GM12878 (cell line): ENCODE results near the gene LTBP2. TPM values are rescaled to one million over a fixed set of nuclear protein-coding genes. Genes with fewer than 3 reads are reported as not detected.

Experiments used
- ATAC-seq: fragments of 200-7000 bp; cut with Tn5 transposase; 3 replicates; pipeline ENCODE4 v1.9.1; 2020; ENCODE audit warnings: mild to moderate bottlenecking, moderate library complexity
- BruUV-seq: library from RNA; stranded (reverse); fragments of 400-500 nt; replicated peaks from 2 replicates; lab custom pipeline; 2021; lab: Mats Ljungman, UMichigan
- CTCF ChIA-PET: fragments of 300-600 bp; sonication (Branson Sonifier 250); formaldehyde crosslinking; extraction: SDS; loops from one replicate; lab custom pipeline; 2021; ENCODE audit warnings: inconsistent platforms; lab: Yijun Ruan, JAX
- POLR2A ChIA-PET: fragments of 350-600 bp; formaldehyde crosslinking; extraction: SDS; loops from one replicate; lab custom pipeline; 2021; ENCODE audit warnings: inconsistent platforms; lab: Charles Lee
- RAD21 ChIA-PET: fragments of 300-600 bp; sonication (Branson Sonifier 250); formaldehyde crosslinking; loops from one replicate; lab custom pipeline; 2023; ENCODE audit warnings: antibody characterized with exemption; ENCODE audit not compliant: unreplicated experiment; lab: Charles Lee
- SMC1A ChIA-PET: fragments of 300-600 bp; sonication (Branson Sonifier 250); formaldehyde crosslinking; loops from one replicate; lab custom pipeline; 2023; ENCODE audit not compliant: unreplicated experiment, uncharacterized antibody; lab: Charles Lee
- DNase-seq: peaks from one replicate; pipeline ENCODE4 v3.0.0-alpha.2; 2011; ENCODE audit warnings: low read depth, low spot score
- FAIRE-seq: peaks from 3 replicates; lab custom pipeline; 2011; peaks lifted over from hg19 to GRCh38; lab: Jason Lieb, UNC
- H2AFZ ChIP-seq: 2 replicates; pipeline ENCODE4 v1.6.0; 2011; ENCODE audit warnings: low read depth, low read length, control low read depth; ENCODE audit not compliant: control insufficient read depth
- H3K27ac ChIP-seq: 2 replicates; pipeline ENCODE4 v1.5.1; 2011; ENCODE audit warnings: control low read depth; ENCODE audit not compliant: control insufficient read depth, insufficient read depth
- H3K27me3 ChIP-seq, 2 experiments: replicated peaks in 1 of 2; 2 replicates each; pipeline versions ENCODE4 v1.6.0 to v1.6.1; 2011; ENCODE audit warnings: low read length in 1 of 2; ENCODE audit not compliant: control insufficient read depth in 2 of 2, insufficient read depth in 2 of 2
- H3K36me3 ChIP-seq, 2 experiments: 2 replicates each; pipeline ENCODE4 v1.5.1; 2011; ENCODE audit warnings: low read length in 1 of 2; ENCODE audit not compliant: control insufficient read depth in 2 of 2, insufficient read depth in 2 of 2
- H3K4me1 ChIP-seq: 2 replicates; pipeline ENCODE4 v1.6.1; 2011; ENCODE audit warnings: mild to moderate bottlenecking, low read length, moderate library complexity, mixed read lengths; ENCODE audit not compliant: control insufficient read depth, insufficient read depth
- H3K4me2 ChIP-seq: 2 replicates; pipeline ENCODE4 v1.6.0; 2011; ENCODE audit warnings: control low read depth; ENCODE audit not compliant: control insufficient read depth, insufficient read depth
- H3K4me3 ChIP-seq: fragments of 200-600 bp; sonication (generic); 2 replicates; pipeline ENCODE4 v1.5.1; 2016
- H3K79me2 ChIP-seq: 2 replicates; pipeline ENCODE4 v1.6.0; 2011; ENCODE audit warnings: low read length; ENCODE audit not compliant: control insufficient read depth, insufficient read depth
- H3K9ac ChIP-seq: 2 replicates; pipeline ENCODE4 v1.8.0; 2011; ENCODE audit warnings: low read length, control low read depth, mixed read lengths; ENCODE audit not compliant: control insufficient read depth, insufficient read depth
- H3K9me3 ChIP-seq: replicated peaks from 3 replicates; pipeline ENCODE4 v1.5.1; 2011; ENCODE audit warnings: mild to moderate bottlenecking, low read length; ENCODE audit not compliant: control insufficient read depth, insufficient read depth
- H4K20me1 ChIP-seq: 2 replicates; pipeline ENCODE4 v1.6.0; 2011; ENCODE audit not compliant: control insufficient read depth, insufficient read depth
- CEBPB ChIP-seq, 2 experiments: fragments of 150-350 bp in 1 of 2; IDR thresholded peaks; 2 replicates each; pipeline ENCODE4 v1.6.1; 2012 to 2014; ENCODE audit warnings: low read depth in 2 of 2, low read length in 2 of 2, borderline replicate concordance in 1 of 2, inconsistent platforms in 1 of 2
- GATAD2B ChIP-seq: fragments of 450-650 bp; conservative IDR thresholded peaks from 2 replicates; pipeline ENCODE4 v1.6.1; 2017; ENCODE audit warnings: low read depth, mild to moderate bottlenecking, moderate library complexity
- IKZF1 ChIP-seq: fragments of 450-650 bp; conservative IDR thresholded peaks from 2 replicates; pipeline ENCODE4 v1.6.1; 2017; ENCODE audit warnings: antibody characterized with exemption, mild to moderate bottlenecking
- IKZF2 ChIP-seq, 2 experiments: fragments of 450-650 bp; IDR thresholded peaks; 2 replicates each; pipeline ENCODE4 v1.6.1; 2017; ENCODE audit warnings: mild to moderate bottlenecking in 2 of 2, moderate library complexity in 2 of 2
- LARP7 ChIP-seq: fragments of 450-650 bp; IDR thresholded peaks from 2 replicates; pipeline ENCODE4 v1.6.1; 2017; ENCODE audit warnings: mild to moderate bottlenecking
- MEF2B ChIP-seq: fragments of 450-650 bp; IDR thresholded peaks from 2 replicates; pipeline ENCODE4 v1.6.1; 2018; ENCODE audit warnings: mild to moderate bottlenecking, moderate library complexity; ENCODE audit not compliant: partially characterized antibody, poor library complexity, severe bottlenecking
- RUNX3 ChIP-seq: IDR thresholded peaks from 2 replicates; pipeline ENCODE4 v1.6.1; 2012; ENCODE audit warnings: low read length, inconsistent platforms
- SIX5 ChIP-seq: IDR thresholded peaks from 2 replicates; pipeline ENCODE4 v1.6.1; 2011; ENCODE audit warnings: mild to moderate bottlenecking, low read depth, low read length, moderate library complexity; ENCODE audit not compliant: severe bottlenecking
- WRNIP1 ChIP-seq: IDR thresholded peaks from 2 replicates; pipeline ENCODE4 v1.6.1; 2011; ENCODE audit warnings: low read depth, low read length, improper control_type of control experiment, borderline replicate concordance
- YY1 ChIP-seq: IDR thresholded peaks from 2 replicates; pipeline ENCODE4 v1.6.1; 2011; ENCODE audit warnings: low read depth, mild to moderate bottlenecking, low read length
- WGBS: methylation state at CpG from one replicate; pipeline ENCODE4 v1.1.6; 2016; ENCODE audit warnings: low lambda C conversion rate; ENCODE audit not compliant: insufficient replicate concordance, insufficient coverage; ENCODE audit errors: missing lambda C conversion rate; 5-methylcytosine and 5-hydroxymethylcytosine counted together
- in situ Hi-C: fragments of 300-500 bp; cut with MboI; formaldehyde crosslinking; loops from 9 replicates; pipeline ENCODE4 v1.14.3; 2018; ENCODE audit warnings: mixed read lengths
- intact Hi-C: fragments of 100-400 bp; cut with micrococcal nuclease; formaldehyde crosslinking; loops from one replicate; pipeline ENCODE4 v1.14.2; 2022; ENCODE audit not compliant: unreplicated experiment
- polyA plus RNA-seq, 11 experiments: library from polyadenylated mRNA; depleted of rRNA in 4 of 11; unstranded in 6 of 11; stranded (reverse) in 5 of 11; fragments of >200 nt; fragmentation: Nextera tagmentation in 4 of 11; fragmentation: Illumina TruSeq in 1 of 11; extraction: Ambion mirVana in 4 of 11; extraction: Trizol in 1 of 11; gene quantifications; 1 replicate in 1 of 11; 2 replicates in 10 of 11; pipeline versions ENCODE4 v1.2.1 to v1.2.3, GENCODE V29; 2011 to 2016; ENCODE audit warnings: inconsistent platforms in 2 of 11, missing spikeins in 2 of 11, low read depth in 1 of 11
- total RNA-seq, 4 experiments: library from RNA; depleted of rRNA in 3 of 4; stranded (reverse); fragments of >200 nt in 3 of 4; fragmentation: Illumina TruSeq in 1 of 4; extraction: Trizol in 1 of 4; gene quantifications; 2 replicates each; pipeline versions ENCODE4 v1.2.1 to v1.2.3, GENCODE V29; 2013 to 2021
- TF ChIP-seq, protein P1 (sequence below): IDR thresholded peaks from 2 replicates; pipeline ENCODE4 v1.6.1; 2011; ENCODE audit warnings: mild to moderate bottlenecking, low read depth, low read length, moderate library complexity; ENCODE audit not compliant: insufficient replicate concordance

Gene LTBP2
- total and polyA plus RNA-seq, 10 of the 15 experiments (the other 5 are each of a cell fraction or from before 2014, with no cell fraction given): 0.03 to 0.23 (median 0.06) TPM; not detected in 1

DNA sequence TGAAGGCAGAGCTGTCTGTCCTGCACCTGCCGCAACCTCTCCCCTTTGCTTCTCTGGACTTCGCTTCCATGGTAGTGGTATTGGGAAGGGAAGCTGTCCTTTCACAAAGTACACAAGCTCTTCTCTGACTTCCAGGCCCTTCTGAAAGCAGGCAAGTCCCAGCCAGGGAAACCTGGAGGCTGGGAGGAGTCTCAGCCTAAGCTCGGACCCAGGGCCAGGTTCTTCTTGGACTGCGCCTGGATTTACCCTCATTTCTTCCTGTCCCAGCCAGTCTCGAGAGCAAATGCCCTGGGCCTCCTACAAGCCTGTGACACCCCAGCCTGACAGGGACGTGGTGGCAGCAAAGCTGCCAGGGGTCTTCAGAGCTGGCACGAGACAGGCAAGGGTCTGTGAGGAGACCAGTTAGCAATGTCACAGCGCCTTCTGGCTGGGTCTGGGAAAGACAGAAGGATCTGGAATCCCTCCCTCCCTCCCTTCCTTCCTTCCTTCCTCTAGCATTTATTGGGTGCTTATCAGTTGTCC lies 96.1 kb downstream of the LTBP2 start (continued):
- TF ChIP-seq LARP7: no peak
- TF ChIP-seq SIX5: no peak
- no peak for TF ChIP-seq CEBPB (IDR thresholded peaks at IDR 0.05; ENCODE audit: borderline replicate concordance in 1 of 2, low read depth in 2 of 2, low read length in 2 of 2)
- TF ChIP-seq, all 136 proteins: peak for 0

DNA sequence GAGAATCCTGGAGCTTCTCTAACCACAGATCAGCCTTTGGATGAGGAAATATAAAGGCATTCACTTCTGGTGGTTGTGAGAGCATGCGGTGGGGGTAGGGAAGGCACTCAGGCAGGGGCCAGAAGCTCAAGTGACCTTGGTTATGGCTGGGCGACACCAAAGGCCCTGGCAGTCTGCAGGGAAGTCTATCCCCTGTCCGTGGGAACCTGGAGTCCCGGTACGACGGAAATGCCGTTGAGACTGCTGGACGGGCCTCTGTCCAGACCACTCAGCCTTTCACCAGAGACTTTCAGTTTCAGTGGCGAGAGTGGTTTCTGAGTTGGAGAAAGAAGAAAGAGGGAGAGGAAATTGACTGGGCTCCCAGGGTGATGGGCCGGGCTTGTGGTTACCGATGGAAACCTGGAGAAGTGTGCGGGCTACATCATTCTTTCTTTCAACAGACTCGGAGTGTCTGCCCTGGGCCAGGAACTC lies 97.5 kb downstream of the LTBP2 start:
- ChIA-PET CTCF (no interaction called here), RAD21 (no interaction called here), SMC1A (no interaction called here), POLR2A (interaction anchor here (0.7 to 1.0 kb wide), 2 partner anchors 12 to 370 kb away, joined by 3 read pairs; no protein-coding TSS in a partner anchor)
- Histone ChIP-seq H3K4me2 (peak overlapping the region; percentile 44), H3K79me2 (no peaks in the 10 kb centered on the region), H3K9ac (no peak overlapping the region), H3K9me3 (no peaks in the 10 kb centered on the region), H3K4me3 (no peak overlapping the region), H3K27me3 (no peaks in the 10 kb centered on the region; a peak in 1 of 4 replicates), H3K36me3 (no peaks in the 10 kb centered on the region), H4K20me1 (no peaks in the 10 kb centered on the region), H2AFZ (no peak overlapping the region), H3K4me1 (peaks cover 13% of the 10 kb centered on the region), H3K27ac (no peak overlapping the region)
- ATAC-seq: peak; percentile 75
- in situ Hi-C loops: no loop called here
- FAIRE-seq: no peak
- TF ChIP-seq IKZF2 (IDR thresholded peaks at IDR 0.05) (peak in 1 of 2 experiments; percentile 16; a peak in 1 of 4 replicates), SIX5 (no peak), GATAD2B (no peak), MEF2B (peak; percentile 22), YY1 (no peak), RUNX3 (peak; percentile 60), WRNIP1 (no peak), IKZF1 (peak; percentile 44; the same call in 1 of the 2 replicates)
- TF ChIP-seq, protein P1, sequence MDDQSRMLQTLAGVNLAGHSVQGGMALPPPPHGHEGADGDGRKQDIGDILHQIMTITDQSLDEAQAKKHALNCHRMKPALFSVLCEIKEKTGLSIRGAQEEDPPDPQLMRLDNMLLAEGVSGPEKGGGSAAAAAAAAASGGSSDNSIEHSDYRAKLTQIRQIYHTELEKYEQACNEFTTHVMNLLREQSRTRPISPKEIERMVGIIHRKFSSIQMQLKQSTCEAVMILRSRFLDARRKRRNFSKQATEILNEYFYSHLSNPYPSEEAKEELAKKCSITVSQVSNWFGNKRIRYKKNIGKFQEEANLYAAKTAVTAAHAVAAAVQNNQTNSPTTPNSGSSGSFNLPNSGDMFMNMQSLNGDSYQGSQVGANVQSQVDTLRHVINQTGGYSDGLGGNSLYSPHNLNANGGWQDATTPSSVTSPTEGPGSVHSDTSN: no peak
- intact Hi-C loops: no loop called here
- BruUV-seq: no TSS peak
- WGBS: 4% methylated on average over 13 of the region's 13 CpGs
- DNase-seq: no peak
